NCI-H146 treated with DMSO at 0.1 percent for 48 hours (cell line): ENCODE results near the gene DUSP2.
"Not testable (repeated sequence)": the region's sequence is repeated elsewhere in the genome, so short reads cannot be mapped to it uniquely, and the experiment has no call there.

Source experiments
- DNase-seq: peaks from one replicate; lab custom pipeline; 2025; ENCODE audit not compliant: unreplicated experiment; lab: John Stamatoyannopoulos, UW

Gene DUSP2

GRCh38 chr2:96163415-96163767 lies 18.2 kb upstream of the DUSP2 start:
- no peak for DNase-seq

DNA sequence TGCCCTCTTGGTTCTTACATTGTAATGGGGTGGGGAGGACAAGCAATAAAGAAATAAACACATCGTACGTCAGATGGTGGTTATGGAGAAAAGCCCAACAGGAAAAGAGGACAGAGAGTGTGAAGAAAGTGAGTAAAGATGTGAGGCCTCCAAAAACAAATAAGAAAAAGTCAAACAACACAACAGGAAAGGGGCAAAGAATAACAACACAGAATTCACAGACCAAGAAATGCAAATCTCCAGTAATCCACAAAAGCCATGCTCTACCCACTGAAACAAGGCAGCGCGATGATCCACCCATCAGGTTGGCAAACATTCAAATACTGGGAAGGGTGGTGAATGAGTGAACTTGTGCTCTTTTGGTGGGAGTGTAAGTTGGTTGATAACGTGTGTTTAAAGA lies 16.7 kb upstream of the DUSP2 start:
- DNase-seq, result no peak

DNA sequence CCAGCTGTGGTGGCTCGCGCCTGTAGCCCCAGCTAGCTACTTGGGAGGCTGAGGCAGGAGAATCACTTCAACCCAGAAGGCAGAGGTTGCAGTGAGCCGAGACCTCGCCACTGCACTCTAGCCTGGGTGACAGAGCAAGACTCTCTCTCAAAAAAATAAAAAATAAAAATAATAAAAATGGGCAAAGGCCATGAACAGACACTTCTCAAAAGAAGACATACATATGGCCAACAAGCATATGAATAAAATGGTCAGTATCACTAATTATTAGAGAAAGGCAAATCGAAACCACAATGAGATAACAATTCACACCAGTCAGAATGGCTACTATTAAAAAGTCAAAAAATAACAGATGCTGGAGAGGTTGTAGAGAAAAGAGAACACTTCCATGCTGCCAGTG lies 15.1 kb upstream of the DUSP2 start:
- not testable (repeated sequence) for DNase-seq

- no peak for DNase-seq
Measured at GRCh38 chr2:96159084-96159830, 14.0 kb upstream of the DUSP2 start.

- DNase-seq, result no peak
Measured at GRCh38 chr2:96158554-96158940, 13.3 kb upstream of the DUSP2 start.

- DNase-seq, result no peak
Measured at GRCh38 chr2:96157649-96158553, 12.7 kb upstream of the DUSP2 start.

- DNase-seq, result no peak
Measured at GRCh38 chr2:96156926-96157648, 11.8 kb upstream of the DUSP2 start.

GRCh38 chr2:96156011-96156820 lies 11.0 kb upstream of the DUSP2 start:
- DNase-seq, result no peak

GRCh38 chr2:96154506-96155380 lies 9.5 kb upstream of the DUSP2 start:
- DNase-seq, result no peak

- no peak for DNase-seq
Measured at GRCh38 chr2:96153991-96154431, 8.8 kb upstream of the DUSP2 start.

DNA sequence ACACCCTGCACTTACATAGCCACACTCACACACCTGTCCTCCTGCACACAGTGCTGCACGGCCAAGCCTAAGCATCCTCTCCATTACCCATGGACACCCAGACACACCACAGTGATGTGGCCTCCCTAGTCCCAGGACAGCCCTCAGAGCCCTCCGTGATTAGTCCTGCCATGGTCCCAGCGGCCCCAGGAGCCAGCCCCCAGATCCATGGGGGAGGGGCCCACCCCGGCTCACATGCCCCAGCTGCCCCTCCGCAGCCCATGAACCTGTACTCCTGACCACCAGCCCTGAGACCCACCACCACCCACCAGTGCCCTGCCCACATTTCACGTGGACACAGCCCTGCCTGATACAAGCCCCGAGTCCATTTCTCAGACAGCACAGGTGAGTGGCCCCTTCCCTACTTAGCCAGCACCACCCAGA lies 8.1 kb upstream of the DUSP2 start:
- DNase-seq, result no peak

DNA sequence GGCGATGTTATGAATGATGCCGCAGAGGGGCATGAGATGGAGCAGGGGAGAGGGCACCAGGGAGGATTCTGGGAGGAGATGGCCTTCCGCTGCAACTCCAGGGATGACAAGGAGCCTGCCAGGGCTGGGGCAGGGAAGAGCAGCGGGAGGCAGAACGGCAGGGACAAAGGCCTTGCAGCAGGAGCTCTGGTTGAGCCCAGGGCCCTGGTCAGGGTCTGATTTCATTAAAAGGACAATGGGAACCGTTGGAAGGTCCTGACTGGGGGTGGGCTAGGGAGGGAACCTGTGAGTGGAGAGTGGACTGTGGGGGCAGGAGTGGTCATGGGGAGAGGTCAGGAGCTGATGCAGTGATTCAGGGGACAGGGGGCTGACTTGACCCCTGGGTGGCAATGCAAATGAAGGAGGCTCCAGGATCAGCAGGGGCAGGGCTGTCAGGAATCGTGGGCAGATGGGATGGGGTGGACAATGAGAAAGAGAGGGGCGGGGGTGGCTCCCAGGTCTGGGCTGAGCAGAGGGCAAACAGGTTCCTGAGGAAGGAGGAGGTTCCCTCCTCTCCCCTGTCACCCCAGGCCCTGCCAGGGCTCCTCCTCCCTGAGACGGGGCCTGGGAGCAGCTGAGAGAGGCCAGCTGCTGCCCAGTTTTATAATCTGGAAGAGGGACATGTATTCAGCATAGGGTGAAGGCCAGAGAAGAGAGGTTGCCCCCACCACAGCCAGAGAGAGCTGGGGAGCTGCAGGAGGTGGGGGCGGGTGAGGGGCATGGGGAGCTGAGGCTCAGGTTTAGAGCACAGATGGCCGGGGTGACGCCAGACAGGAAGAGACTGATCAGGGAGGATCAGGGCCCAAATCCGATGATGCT lies 7.3 kb upstream of the DUSP2 start:
- no peak for DNase-seq

GRCh38 chr2:96151595-96152303 lies 6.5 kb upstream of the DUSP2 start:
- no peak for DNase-seq

- no peak for DNase-seq
Measured at GRCh38 chr2:96150791-96151594, 5.8 kb upstream of the DUSP2 start.

GRCh38 chr2:96150007-96150640 lies 4.9 kb upstream of the DUSP2 start:
- DNase-seq, result no peak

DNA sequence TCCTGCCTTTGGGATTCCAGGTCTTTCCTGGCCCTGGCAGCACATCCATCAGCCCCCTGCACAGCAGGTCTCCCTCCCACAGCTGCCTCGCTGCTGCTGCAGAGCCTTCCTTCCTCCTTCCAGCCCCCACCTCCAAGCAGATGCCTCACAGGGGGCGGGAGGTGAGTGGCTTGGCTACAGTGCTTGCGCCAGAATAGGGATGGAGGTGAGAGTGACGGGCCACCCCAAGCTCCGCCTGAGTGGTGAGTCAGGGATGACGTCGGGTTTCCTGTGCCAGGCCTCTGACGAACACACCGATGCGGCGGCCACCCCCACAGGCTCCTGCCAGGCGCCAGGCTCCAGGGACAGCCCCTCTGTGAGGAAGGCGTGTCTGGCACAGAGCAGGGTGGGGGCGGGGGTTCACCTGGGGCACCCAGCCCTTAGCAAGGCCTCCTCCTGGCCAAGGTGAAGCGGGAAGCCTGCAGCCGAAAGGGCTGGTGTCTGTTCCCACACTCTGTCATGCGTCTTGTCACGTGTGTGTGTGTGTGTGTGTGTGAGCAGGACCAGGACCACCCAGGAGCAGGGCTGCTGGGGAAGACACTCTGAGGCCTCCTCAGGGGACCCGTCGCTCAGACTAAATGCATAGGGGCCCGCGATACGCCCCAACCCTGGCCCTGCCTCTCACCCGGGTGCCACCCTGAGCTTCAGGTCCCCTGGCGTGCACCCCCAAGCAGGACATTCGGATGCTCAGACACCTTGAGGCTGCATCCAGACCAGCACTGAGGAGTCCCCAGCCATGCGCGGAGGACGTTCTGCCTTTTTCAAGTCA lies 3.4 kb upstream of the DUSP2 start:
- DNase-seq, result peak; percentile 12
